CD8-positive, alpha-beta memory T cell (primary cell): ENCODE data around the gene SLITRK6. TPM values are rescaled to one million over a fixed set of nuclear protein-coding genes. Genes with fewer than 3 reads are reported as not detected.
"Not testable (repeated sequence)": the region's sequence is repeated elsewhere in the genome, so short reads cannot be mapped to it uniquely, and the experiment has no call there.

Experiments used
- CTCF ChIA-PET: fragments of 350-600 bp; sonication (Branson Sonifier 250); formaldehyde crosslinking; loops from one replicate; lab custom pipeline; 2021; ENCODE audit warnings: antibody characterized with exemption; lab: Charles Lee
- POLR2A ChIA-PET: fragments of 350-600 bp; sonication (Branson Sonifier 250); formaldehyde crosslinking; loops from one replicate; lab custom pipeline; 2021; ENCODE audit warnings: antibody characterized with exemption; lab: Charles Lee
- DNase-seq, 5 donors: peaks; one replicate each; pipeline versions ENCODE4 v3.0.0 to v3.0.0-alpha.2; 2020 to 2022; ENCODE audit warnings: mixed read lengths in 1 of 5
- H3K27ac ChIP-seq: one replicate; pipeline ENCODE4 v1.7.0; 2013; ENCODE audit warnings: low read depth, mild to moderate bottlenecking, low read length, moderate library complexity
- H3K27me3 ChIP-seq: 2 replicates; pipeline ENCODE4 v1.7.0; 2013; ENCODE audit warnings: low read length, mild to moderate bottlenecking; ENCODE audit not compliant: insufficient read depth, poor library complexity, severe bottlenecking
- H3K36me3 ChIP-seq: 2 replicates; pipeline ENCODE4 v1.7.0; 2013; ENCODE audit warnings: mild to moderate bottlenecking, low read length, moderate library complexity; ENCODE audit not compliant: insufficient read depth
- H3K4me1 ChIP-seq: 2 replicates; pipeline ENCODE4 v1.7.0; 2013; ENCODE audit warnings: mild to moderate bottlenecking, low read length, moderate library complexity; ENCODE audit not compliant: insufficient read depth
- H3K4me3 ChIP-seq: 2 replicates; pipeline ENCODE4 v1.7.0; 2013; ENCODE audit warnings: mild to moderate bottlenecking, low read length
- H3K9me3 ChIP-seq: 2 replicates; pipeline ENCODE4 v1.7.0; 2013; ENCODE audit warnings: mild to moderate bottlenecking, low read length
- H3K27ac Mint-ChIP-seq, 8 donors: one replicate each; pipeline ENCODE4 v1.8.0; 2020 to 2021; ENCODE audit warnings: mixed read lengths in 8 of 8, mild to moderate bottlenecking in 6 of 8, inconsistent platforms in 3 of 8, moderate library complexity in 3 of 8
- H3K27me3 Mint-ChIP-seq, 2 donors: one replicate each; pipeline ENCODE4 v1.8.0; 2020 to 2021; ENCODE audit warnings: mixed read lengths in 2 of 2, mild to moderate bottlenecking in 1 of 2, moderate library complexity in 1 of 2
- H3K36me3 Mint-ChIP-seq, 3 donors: one replicate each; pipeline ENCODE4 v1.8.0; 2020 to 2021; ENCODE audit warnings: mixed read lengths in 3 of 3, inconsistent platforms in 1 of 3, mild to moderate bottlenecking in 1 of 3
- H3K4me1 Mint-ChIP-seq, 3 donors: one replicate each; pipeline ENCODE4 v1.8.0; 2020 to 2021; ENCODE audit warnings: mixed read lengths in 3 of 3, inconsistent platforms in 1 of 3, mild to moderate bottlenecking in 1 of 3
- H3K4me3 Mint-ChIP-seq, 7 donors: one replicate each; pipeline ENCODE4 v1.8.0; 2020 to 2021; ENCODE audit warnings: mixed read lengths in 7 of 7, mild to moderate bottlenecking in 6 of 7, moderate library complexity in 4 of 7, inconsistent platforms in 2 of 7
- H3K9me3 Mint-ChIP-seq, 5 donors: one replicate each; pipeline ENCODE4 v1.8.0; 2020 to 2022; ENCODE audit warnings: mixed read lengths in 5 of 5, mild to moderate bottlenecking in 3 of 5, moderate library complexity in 2 of 5, inconsistent platforms in 1 of 5
- polyA plus RNA-seq: library from polyadenylated mRNA; unstranded; fragments of 300-500 nt; fragmentation: Illumina TruSeq; gene quantifications from one replicate; pipeline ENCODE4 v1.2.3, GENCODE V29; 2021
- total RNA-seq, 2 experiments: library from RNA; stranded (reverse); gene quantifications; one replicate each; pipeline ENCODE4 v1.2.3, GENCODE V29; 2021

Gene SLITRK6
- total and polyA plus RNA-seq, 3 experiments from 2014 or later: not detected

DNA sequence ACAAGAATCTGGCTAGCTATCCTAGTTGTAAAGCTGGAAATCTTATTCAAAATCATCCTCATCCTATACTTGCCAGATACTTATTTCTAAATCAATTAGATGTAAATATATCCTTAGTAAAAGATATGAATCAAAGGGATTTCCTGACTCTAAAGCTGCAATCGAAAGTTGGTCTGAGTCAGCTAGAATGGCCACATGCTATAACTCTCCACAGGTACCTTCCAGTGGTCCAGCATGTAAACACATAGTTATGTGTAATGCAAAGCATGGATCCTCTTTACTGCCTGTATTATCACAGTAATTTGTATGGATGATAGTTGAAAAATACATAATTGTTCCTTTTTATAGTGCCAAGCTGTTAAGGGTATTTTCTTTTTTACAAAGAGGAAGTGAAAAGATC is 27.4 kb downstream of the SLITRK6 start:
- ChIA-PET POLR2A (no interaction called here), CTCF (no interaction called here)
- Histone ChIP-seq H3K27me3 (no peaks in the 10 kb centered on the region), H3K4me3 (no peak overlapping the region), H3K9me3 (no peaks in the 10 kb centered on the region), H3K4me1 (no peaks in the 10 kb centered on the region), H3K27ac (no peak overlapping the region), H3K36me3 (no peaks in the 10 kb centered on the region)
- Mint-ChIP-seq H3K4me3 (no peak overlapping the region), H3K36me3 (no peaks in the 10 kb centered on the region), H3K27me3 (peaks cover 0 to 1% of the 10 kb centered on the region in 2 donors), H3K9me3 (peaks cover 0 to 21% (median 3%) of the 10 kb centered on the region in 5 donors), H3K4me1 (no peaks in the 10 kb centered on the region), H3K27ac (no peak overlapping the region)
- DNase-seq: no peak

DNA sequence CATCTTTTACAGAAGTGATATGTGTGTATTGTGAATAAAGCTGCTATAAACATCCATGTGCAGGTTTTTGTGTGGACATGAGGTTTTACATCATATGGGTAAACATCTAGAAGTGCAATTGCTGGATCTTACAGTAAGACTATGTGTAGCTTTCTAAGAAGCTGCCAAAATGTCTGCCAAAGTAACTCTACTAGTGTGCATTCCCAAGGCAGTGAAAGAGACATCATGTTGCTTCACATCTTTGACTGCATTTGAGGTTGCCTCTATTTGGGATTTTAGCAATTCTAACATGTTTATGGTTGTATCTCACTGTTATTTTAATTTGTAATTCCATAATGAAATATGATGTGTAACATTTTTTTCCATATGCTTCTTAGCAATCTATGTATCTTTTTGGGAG is 30.3 kb downstream of the SLITRK6 start:
- DNase-seq: no peak
- Histone ChIP-seq H3K36me3 (no peaks in the 10 kb centered on the region), H3K4me1 (no peaks in the 10 kb centered on the region), H3K4me3 (no peak overlapping the region), H3K27me3 (no peaks in the 10 kb centered on the region), H3K9me3 (no peaks in the 10 kb centered on the region), H3K27ac (no peak overlapping the region)
- ChIA-PET POLR2A (no interaction called here), CTCF (no interaction called here)
- H3K4me3 Mint-ChIP-seq: no peak overlapping the region
- H3K4me1 Mint-ChIP-seq: no peaks in the 10 kb centered on the region
- no peak overlapping the region for H3K27ac Mint-ChIP-seq
- H3K27me3 Mint-ChIP-seq: peaks cover 0 to 1% of the 10 kb centered on the region in 2 donors
- H3K9me3 Mint-ChIP-seq: peaks cover 0 to 21% (median 0%) of the 10 kb centered on the region in 5 donors
- no peaks in the 10 kb centered on the region for H3K36me3 Mint-ChIP-seq

DNA sequence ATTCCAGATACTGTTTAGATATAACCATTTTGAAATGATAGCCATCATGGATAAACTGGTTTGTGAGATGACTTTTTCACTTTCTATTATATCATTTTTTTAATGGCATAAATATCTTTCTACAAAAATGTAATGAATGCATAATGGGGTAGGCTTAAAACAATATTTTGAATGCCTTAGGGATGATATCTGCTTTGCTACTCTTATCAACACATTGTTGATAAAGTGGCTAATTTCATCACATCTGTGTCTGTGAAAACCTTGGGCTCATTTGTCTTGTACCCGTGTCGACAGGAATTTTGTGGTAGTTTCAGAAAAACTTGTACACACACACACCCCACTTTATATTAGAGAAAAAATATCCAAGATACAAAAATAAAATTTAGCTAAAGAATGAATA is 44.1 kb downstream of the SLITRK6 start:
- Histone ChIP-seq H3K9me3 (no peaks in the 10 kb centered on the region), H3K4me3 (no peak overlapping the region), H3K4me1 (no peaks in the 10 kb centered on the region), H3K27ac (no peak overlapping the region), H3K27me3 (no peaks in the 10 kb centered on the region), H3K36me3 (no peaks in the 10 kb centered on the region)
- peaks cover 0 to 15% (median 1%) of the 10 kb centered on the region in 5 donors for H3K9me3 Mint-ChIP-seq
- no peaks in the 10 kb centered on the region for H3K4me1 Mint-ChIP-seq
- no peak for DNase-seq
- no peak overlapping the region for H3K27ac Mint-ChIP-seq
- no peaks in the 10 kb centered on the region for H3K27me3 Mint-ChIP-seq
- CTCF ChIA-PET: no interaction called here
- POLR2A ChIA-PET: no interaction called here
- H3K36me3 Mint-ChIP-seq: no peaks in the 10 kb centered on the region
- H3K4me3 Mint-ChIP-seq: no peak overlapping the region

DNA sequence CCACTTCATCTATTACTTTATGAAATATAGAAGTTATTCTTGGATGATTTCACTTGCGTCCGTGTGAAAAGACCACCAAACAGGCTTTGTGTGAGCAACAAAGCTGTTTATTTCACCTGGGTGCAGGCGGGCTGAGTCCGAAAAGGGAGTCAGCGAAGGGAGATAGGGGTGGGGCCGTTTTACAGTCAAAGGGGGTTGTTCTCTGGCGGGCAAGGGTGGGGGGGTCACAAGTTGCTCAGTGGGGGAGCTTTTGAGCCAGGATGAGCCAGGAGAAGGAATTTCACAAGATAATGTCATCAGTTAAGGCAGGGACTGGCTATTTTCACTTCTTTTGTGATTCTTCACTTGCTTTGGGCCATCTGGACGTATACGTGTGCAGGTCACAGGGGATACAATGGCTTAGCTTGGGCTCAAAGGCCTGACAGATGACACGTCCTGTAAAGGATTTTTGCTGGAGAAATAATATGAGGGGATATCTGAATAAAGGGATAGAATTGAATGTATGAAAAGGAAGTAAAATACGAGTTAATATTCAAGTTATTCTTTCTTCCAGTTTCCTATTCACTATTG is 55.9 kb downstream of the SLITRK6 start:
- H3K36me3 ChIP-seq, H3K27me3 ChIP-seq, CTCF ChIA-PET, H3K9me3 ChIP-seq, H3K4me3 Mint-ChIP-seq, H3K36me3 Mint-ChIP-seq, H3K27me3 Mint-ChIP-seq, H3K4me1 ChIP-seq, H3K4me1 Mint-ChIP-seq, H3K27ac ChIP-seq, H3K27ac Mint-ChIP-seq, DNase-seq, H3K4me3 ChIP-seq, POLR2A ChIA-PET: not testable (repeated sequence)
- H3K9me3 Mint-ChIP-seq: peaks cover 0 to 13% (median 0%) of the 10 kb centered on the region in 5 donors
